ACC112 (cell line): Measurements from ENCODE around the gene NLRP6.

Experiments
- H2AFZ ChIP-seq: fragments of 200-600 bp; sonication (generic); one replicate; pipeline ENCODE4 v1.6.0; 2017; ENCODE audit warnings: antibody characterized with exemption, low read length; ENCODE audit not compliant: unreplicated experiment
- H3K27ac ChIP-seq: fragments of 200-600 bp; sonication (generic); 2 replicates; pipeline ENCODE4 v1.5.1; 2014; ENCODE audit warnings: low read depth, mild to moderate bottlenecking, antibody characterized with exemption, low read length, moderate library complexity
- H3K27me3 ChIP-seq: fragments of 200-600 bp; sonication (generic); 2 replicates; pipeline ENCODE4 v1.6.1; 2014; ENCODE audit warnings: mild to moderate bottlenecking, antibody characterized with exemption, low read length, moderate library complexity, mixed read lengths; ENCODE audit not compliant: insufficient read depth
- H3K36me3 ChIP-seq: fragments of 200-600 bp; sonication (generic); 2 replicates; pipeline ENCODE4 v1.6.1; 2016; ENCODE audit warnings: mild to moderate bottlenecking, antibody characterized with exemption, low read length, moderate library complexity, mixed read lengths; ENCODE audit not compliant: insufficient read depth
- H3K4me1 ChIP-seq: fragments of 200-600 bp; sonication (generic); one replicate; pipeline ENCODE4 v1.6.1; 2016; ENCODE audit warnings: low read length, mixed read lengths; ENCODE audit not compliant: insufficient read depth, unreplicated experiment, control insufficient read depth
- H3K4me3 ChIP-seq: fragments of 200-600 bp; sonication (generic); 2 replicates; pipeline ENCODE4 v1.5.1; 2014; ENCODE audit warnings: mild to moderate bottlenecking, low read depth, low read length
- H3K79me2 ChIP-seq: fragments of 200-600 bp; sonication (generic); one replicate; pipeline ENCODE4 v1.6.0; 2016; ENCODE audit warnings: low read length; ENCODE audit not compliant: control insufficient read depth, unreplicated experiment, insufficient read depth

Gene NLRP6

DNA sequence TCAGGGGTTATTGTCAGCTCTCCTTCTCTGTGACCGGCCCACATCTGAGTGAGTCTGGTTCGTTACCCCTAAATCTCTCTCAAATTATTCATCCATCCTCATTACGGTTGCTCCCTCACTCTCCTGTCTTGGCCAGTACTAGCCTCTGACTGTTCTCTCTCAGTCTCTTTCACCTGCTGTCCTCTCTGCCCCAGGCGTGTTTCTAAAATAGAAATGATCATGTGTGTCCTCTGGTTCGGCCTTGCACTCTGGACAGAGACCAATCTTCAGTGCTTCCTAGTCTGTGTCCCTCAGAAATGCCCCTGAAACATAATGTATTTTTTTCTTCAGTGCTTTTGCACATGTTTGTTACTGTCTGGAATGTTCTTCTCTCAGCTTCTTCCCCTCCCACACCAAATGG, 36.6 kb upstream of the NLRP6 start:
- H3K36me3 ChIP-seq, result peaks cover 7% of the 10 kb centered on the region; the same call in 1 of the 2 replicates
- H3K27me3 ChIP-seq, result no peaks in the 10 kb centered on the region
- H3K4me3 ChIP-seq, result no peak overlapping the region
- H3K79me2 ChIP-seq, result peaks cover 47% of the 10 kb centered on the region
- no peak overlapping the region for H3K27ac ChIP-seq
- no peak overlapping the region for H2AFZ ChIP-seq
- H3K4me1 ChIP-seq, result peaks cover 13% of the 10 kb centered on the region

DNA sequence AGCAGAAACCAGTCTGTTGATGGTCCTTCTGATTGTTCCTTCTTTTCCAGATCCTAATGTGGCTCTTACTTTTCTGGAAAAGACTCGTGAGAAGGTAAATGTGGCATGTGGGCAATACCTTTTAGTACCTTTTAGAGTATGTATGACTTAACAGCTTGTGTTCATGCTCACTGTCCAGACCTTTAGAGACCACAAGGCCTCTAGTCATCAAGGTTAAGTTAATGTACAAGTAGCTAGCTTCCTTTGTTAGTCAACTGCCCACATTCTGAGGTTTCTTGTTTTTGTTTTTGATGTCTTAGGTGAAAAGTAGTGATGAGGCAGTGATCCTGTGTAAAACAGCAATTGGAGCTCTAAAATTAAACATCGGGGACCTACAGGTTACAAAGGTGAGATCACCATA, 33.8 kb upstream of the NLRP6 start:
- H3K4me3 ChIP-seq, result no peak overlapping the region
- H3K79me2 ChIP-seq, result peaks cover 21% of the 10 kb centered on the region
- H3K27me3 ChIP-seq, result no peaks in the 10 kb centered on the region
- peaks cover 15% of the 10 kb centered on the region for H3K36me3 ChIP-seq
- H3K4me1 ChIP-seq, result no peaks in the 10 kb centered on the region
- H2AFZ ChIP-seq, result no peak overlapping the region
- no peak overlapping the region for H3K27ac ChIP-seq

DNA sequence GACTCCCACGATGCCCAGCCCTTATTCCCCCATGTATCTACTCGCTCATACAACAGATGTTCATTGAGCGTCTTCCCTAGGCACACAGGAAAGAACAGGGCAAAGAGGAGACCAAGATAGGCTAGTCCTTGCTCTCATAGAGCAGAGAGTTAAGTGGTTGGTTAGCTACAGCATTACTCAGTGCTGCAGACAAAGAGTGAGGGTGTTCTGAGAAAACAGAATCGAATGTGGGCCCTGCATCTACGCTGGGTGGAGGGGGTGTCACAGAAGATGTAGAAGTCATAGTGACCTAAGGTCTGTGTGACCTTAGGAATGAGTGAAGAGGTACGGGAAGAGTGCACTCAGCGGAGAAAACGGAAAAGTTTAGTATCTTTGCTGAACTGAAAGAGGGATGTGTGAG, 29.1 kb upstream of the NLRP6 start:
- Histone ChIP-seq H3K4me3 (no peak overlapping the region), H3K27ac (no peak overlapping the region), H3K36me3 (peaks cover 26% of the 10 kb centered on the region), H3K27me3 (no peaks in the 10 kb centered on the region), H3K4me1 (no peaks in the 10 kb centered on the region), H2AFZ (no peak overlapping the region), H3K79me2 (no peaks in the 10 kb centered on the region)

DNA sequence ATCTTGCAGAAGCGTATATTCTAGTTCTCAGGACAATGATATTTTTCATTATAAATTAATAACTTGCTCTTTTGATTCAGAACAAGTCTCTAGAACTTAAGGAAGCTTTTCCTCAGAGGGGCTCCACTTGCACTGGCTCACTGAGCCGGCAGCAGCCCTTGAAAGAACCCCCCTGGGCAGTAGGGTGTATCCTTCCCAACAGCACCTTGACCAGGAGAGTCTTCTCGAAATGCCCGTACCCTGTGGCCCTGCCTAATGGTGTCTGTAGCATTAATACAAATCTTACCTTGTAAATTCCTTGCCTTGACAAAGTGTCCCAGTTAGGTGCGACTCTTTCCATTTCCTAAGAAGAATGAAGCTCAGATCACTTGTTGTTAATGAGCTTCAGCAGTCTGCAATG, 27.9 kb upstream of the NLRP6 start:
- Histone ChIP-seq H3K4me3 (no peak overlapping the region), H3K79me2 (no peaks in the 10 kb centered on the region), H3K27me3 (no peaks in the 10 kb centered on the region), H2AFZ (no peak overlapping the region), H3K4me1 (no peaks in the 10 kb centered on the region), H3K27ac (no peak overlapping the region), H3K36me3 (peaks cover 26% of the 10 kb centered on the region)

DNA sequence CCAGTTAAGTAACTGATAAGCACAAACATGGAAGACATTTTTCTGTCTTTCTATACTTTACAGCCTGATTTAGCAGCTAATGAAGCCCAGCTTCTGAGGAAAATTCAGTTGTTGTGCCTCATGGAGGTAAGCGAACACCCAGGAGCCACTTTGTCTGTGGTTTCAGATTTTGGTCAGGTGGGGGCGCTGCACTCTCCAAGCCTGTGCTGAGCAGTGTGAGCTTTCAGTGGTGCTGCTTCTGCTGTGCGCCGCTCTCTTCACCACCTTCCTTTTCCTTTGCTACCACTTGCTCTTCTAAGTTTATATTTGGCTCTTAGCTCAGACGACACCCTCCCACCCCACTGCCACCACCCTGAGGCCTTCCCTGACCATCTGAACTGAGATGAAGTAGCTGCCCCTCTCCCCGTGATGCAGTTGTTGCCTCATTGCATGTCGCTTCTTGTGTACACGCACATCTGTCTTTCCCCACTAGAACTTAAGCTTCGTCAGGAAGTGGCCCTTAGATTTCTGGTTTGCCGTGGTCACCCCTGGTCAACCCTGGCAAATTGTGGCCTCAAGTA, 27.4 kb upstream of the NLRP6 start:
- no peaks in the 10 kb centered on the region for H3K79me2 ChIP-seq
- no peak overlapping the region for H3K4me3 ChIP-seq
- H3K27ac ChIP-seq, result no peak overlapping the region
- no peak overlapping the region for H2AFZ ChIP-seq
- no peaks in the 10 kb centered on the region for H3K4me1 ChIP-seq
- peaks cover 26% of the 10 kb centered on the region for H3K36me3 ChIP-seq
- H3K27me3 ChIP-seq, result no peaks in the 10 kb centered on the region

DNA sequence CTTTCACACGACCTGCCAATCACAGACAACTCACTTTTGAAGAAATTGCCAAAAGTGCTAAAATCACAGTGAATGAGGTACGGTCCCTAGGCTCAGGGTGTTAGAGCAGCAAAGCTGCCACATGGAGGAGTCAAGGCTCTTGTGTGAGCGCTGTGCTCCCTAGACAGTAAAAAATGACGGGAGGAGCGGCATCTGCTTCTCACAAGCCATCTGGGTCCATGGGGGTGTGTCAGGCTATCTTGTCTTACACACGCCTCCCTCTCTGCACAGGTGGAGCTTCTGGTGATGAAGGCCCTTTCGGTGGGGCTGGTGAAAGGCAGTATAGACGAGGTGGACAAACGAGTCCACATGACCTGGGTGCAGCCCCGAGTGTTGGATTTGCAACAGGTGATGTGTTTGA, 26.7 kb upstream of the NLRP6 start:
- Histone ChIP-seq H3K4me1 (no peaks in the 10 kb centered on the region), H2AFZ (no peak overlapping the region), H3K27me3 (no peaks in the 10 kb centered on the region), H3K79me2 (no peaks in the 10 kb centered on the region), H3K4me3 (no peak overlapping the region), H3K27ac (no peak overlapping the region), H3K36me3 (peaks cover 26% of the 10 kb centered on the region)

DNA sequence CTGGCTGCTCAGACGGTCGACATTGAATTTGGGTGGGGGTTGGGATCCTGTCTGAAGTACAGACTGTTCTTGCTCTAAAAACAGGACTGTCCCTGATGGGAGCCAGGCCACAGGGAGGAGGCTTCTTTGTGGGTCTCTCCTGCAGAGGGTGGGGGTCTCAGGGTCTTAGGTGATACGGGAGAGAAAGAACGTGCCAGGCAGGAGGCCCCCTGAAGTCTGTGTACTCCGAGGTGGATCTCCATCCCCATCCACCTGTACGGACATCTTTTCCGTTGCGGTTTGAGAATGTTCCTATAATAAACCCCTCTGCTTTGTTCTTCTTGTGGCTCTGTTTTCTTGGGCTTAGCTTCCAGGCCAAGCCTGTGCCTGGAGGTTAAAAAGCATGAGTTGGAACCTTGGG, 25.5 kb upstream of the NLRP6 start:
- Histone ChIP-seq H3K4me1 (no peaks in the 10 kb centered on the region), H3K4me3 (no peak overlapping the region), H2AFZ (no peak overlapping the region), H3K27ac (no peak overlapping the region), H3K36me3 (peaks cover 26% of the 10 kb centered on the region), H3K27me3 (no peaks in the 10 kb centered on the region), H3K79me2 (no peaks in the 10 kb centered on the region)

DNA sequence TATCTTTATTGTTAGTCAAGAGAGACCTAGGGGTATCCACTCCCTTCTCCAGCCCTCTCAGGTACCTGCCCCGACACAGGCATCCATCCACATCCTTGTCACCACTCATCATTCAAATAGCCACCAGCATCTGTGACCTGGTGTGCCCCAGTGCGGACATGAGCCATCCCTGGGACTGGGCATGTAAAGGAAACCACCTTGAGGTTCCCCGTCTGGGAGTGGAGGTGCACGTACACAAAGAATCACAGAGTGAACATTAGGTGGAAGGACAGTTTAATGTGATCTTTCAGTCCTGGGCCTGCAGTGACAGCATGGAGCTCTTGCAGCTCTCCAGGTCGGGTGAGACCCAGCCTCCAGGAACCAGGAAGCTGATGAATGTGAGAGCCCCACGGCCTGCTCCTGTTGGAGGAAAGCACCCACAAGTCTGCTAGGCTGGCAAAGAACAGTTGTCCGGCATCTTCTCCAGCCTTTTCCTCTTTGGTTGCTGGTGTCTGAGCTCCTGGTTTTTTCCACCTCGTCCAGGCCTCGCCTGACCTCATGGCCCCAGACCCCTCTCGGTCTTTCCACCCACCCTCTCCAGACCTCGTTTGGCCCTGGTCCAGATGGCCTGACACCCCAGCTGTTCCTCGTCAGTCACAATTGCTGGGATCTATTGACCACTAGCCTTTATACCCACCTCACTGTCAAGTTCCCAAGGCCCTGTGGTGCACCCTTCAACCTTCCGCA, 24.9 kb upstream of the NLRP6 start:
- H3K4me1 ChIP-seq, result no peaks in the 10 kb centered on the region
- peaks cover 22% of the 10 kb centered on the region for H3K36me3 ChIP-seq
- no peak overlapping the region for H3K27ac ChIP-seq
- no peak overlapping the region for H2AFZ ChIP-seq
- H3K4me3 ChIP-seq, result no peak overlapping the region
- no peaks in the 10 kb centered on the region for H3K79me2 ChIP-seq
- H3K27me3 ChIP-seq, result no peaks in the 10 kb centered on the region

DNA sequence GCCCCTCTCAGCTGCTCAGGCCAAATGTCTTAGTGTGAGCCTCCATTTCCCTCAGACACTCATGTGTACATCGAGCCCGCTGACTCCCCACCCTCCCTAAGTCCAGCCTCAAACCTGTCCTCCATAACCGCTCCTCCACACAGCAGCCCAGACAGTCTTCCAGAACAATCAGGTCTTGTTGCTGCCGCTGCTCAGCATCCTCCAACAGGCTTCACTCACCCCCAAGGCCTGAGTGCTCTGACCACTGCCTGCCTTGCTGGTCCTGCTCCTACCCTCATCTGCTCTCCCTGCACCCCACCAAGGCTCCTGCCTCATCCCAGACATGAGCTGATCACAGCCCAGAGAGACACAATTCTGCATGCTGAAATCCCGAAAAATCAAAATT, 24.3 kb upstream of the NLRP6 start:
- Histone ChIP-seq H3K27me3 (no peaks in the 10 kb centered on the region), H3K4me3 (no peak overlapping the region), H3K79me2 (no peaks in the 10 kb centered on the region), H3K4me1 (no peaks in the 10 kb centered on the region), H2AFZ (no peak overlapping the region), H3K27ac (no peak overlapping the region), H3K36me3 (peaks cover 17% of the 10 kb centered on the region; the same call in 1 of the 2 replicates)

DNA sequence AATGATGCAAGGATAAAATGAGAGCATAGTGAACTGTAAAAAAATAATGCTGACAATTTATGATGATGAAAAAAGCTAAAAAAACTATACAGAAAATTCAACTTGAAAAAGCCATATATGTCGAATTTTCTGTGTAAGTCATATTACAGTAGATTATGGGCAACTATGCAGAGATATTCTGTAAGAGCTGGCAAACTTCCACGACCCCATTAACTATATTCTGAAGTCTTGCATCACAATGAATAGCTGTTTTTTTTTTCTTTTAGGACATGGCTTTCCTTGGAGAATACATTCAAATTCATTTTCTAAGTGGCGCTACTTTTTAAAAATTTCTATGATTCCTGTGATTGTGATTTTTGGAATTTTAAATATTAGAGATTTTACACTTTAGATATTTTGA, 23.0 kb upstream of the NLRP6 start:
- Histone ChIP-seq H3K27me3 (no peaks in the 10 kb centered on the region), H2AFZ (no peak overlapping the region), H3K4me3 (no peak overlapping the region), H3K36me3 (peaks cover 13% of the 10 kb centered on the region; the same call in 1 of the 2 replicates), H3K27ac (no peak overlapping the region), H3K79me2 (no peaks in the 10 kb centered on the region), H3K4me1 (no peaks in the 10 kb centered on the region)

DNA sequence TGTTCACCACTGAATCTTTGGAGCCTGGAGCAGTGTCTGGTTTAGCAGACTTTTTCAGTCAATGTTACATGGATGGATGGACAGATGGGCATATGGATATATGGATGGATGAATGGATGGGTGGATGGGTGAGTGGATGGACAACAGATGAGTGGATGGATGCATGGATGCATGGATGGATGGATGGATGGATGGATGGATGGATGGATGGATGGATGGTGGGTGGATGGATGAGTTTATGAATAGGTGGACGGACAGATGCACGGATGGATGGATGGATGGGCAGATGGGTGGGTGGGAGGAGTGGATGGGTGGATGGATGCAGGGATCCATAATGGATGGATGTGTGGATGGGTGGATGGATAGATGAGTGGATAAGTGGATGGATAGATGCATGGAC, 22.4 kb upstream of the NLRP6 start:
- H3K27ac ChIP-seq, result no peak overlapping the region
- H3K4me3 ChIP-seq, result no peak overlapping the region
- H3K79me2 ChIP-seq, result no peaks in the 10 kb centered on the region
- peaks cover 11% of the 10 kb centered on the region; the same call in 1 of the 2 replicates for H3K36me3 ChIP-seq
- H2AFZ ChIP-seq, result no peak overlapping the region
- H3K4me1 ChIP-seq, result no peaks in the 10 kb centered on the region
- H3K27me3 ChIP-seq, result no peaks in the 10 kb centered on the region
